HG03354 (cell line): ENCODE results near the gene CARNS1.
A peak's percentile ranks its signal among the peaks of the same experiment; 100 is the strongest.
"Not testable (repeated sequence)": the region's sequence is repeated elsewhere in the genome, so short reads cannot be mapped to it uniquely, and the experiment has no call there.

Experiments used
- ATAC-seq: cut with Tn5 transposase; IDR thresholded peaks from one replicate; pipeline ENCODE4 v1.9.1; 2021; ENCODE audit warnings: mild to moderate bottlenecking; ENCODE audit not compliant: unreplicated experiment, poor library complexity, severe bottlenecking

Gene CARNS1

DNA sequence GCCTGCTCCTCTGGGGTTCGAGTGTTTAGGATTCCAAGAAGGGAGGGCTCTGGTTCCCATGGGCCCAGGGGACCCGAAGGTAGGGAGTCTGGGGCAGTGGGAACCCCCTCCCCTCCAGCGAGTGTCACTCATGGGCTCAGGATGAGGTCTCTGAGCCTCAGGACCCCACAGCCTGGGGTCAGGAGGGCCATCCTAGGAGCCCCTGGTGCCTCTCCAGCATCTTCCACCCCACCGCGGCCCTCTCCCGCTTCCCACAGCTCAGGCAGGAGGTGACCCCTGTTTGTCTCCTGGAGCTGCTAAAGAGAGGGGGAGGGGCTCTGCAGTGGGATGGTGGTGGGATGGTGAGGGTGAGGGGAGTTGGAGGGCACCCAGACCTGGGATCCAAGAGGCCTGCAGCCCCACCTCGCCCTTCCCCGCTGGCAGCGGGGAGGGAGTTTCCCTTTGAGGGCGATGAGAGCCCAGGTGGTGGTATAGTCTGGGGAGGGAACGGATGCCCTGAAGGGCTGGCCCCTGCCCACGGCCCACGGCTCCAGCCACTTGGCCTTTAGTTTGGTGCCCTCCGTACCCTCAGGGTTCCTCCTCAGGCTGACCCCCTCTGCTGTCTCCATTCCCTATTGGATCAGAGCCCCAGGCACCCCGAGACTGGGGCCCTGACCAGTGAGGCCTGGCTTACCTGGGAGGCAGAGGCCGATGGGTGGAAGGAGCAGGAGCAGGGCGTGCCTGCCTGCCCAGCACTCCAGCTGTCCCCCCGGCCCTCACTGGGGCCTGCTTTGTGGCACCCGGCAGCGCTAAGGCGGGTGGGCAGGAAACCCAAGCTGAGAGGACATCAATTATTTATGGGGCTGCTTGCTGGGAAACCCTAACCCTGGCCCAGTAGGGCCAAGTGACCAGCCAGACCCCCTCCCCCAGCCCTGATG is 38.6 kb downstream of the CARNS1 start:
- ATAC-seq, result no peak

DNA sequence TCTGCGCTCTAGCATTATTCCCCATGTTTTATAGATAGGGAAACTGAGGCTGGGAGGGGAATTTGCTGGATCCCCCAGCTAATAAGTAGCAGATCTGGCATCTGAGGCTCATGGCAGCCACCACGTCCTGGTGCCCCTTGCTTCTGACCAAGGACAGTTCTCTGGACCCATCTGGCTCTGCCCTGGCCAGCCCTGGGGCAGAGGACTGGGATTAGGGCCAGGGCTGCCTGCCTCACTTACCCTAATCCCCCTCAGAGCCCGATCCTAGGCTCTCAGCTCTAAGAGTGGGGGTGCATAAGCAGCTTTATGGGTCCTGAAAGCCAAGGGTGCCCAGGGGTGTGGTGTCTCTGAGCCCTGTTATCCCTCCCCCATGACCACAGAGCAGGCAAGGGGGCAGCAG is 39.6 kb downstream of the CARNS1 start, which contains the start of gene CABP4:
TSS of gene CABP4 (plus strand) at position 301 of the 400 bp plus-strand sequence. CDS start at position 371, 70 bp downstream.
- no peak for ATAC-seq

- ATAC-seq, result no peak
Measured at GRCh38 chr11:67456068-67456705, 40.7 kb downstream of the CARNS1 start.

- no peak for ATAC-seq
Measured at GRCh38 chr11:67457453-67457852, 42.0 kb downstream of the CARNS1 start.

- no peak for ATAC-seq
Measured at GRCh38 chr11:67458266-67458665, 42.8 kb downstream of the CARNS1 start.

- no peak for ATAC-seq
Measured at GRCh38 chr11:67463186-67463585, 47.7 kb downstream of the CARNS1 start.

GRCh38 chr11:67463680-67464410 is 48.4 kb downstream of the CARNS1 start:
- ATAC-seq, result no peak

DNA sequence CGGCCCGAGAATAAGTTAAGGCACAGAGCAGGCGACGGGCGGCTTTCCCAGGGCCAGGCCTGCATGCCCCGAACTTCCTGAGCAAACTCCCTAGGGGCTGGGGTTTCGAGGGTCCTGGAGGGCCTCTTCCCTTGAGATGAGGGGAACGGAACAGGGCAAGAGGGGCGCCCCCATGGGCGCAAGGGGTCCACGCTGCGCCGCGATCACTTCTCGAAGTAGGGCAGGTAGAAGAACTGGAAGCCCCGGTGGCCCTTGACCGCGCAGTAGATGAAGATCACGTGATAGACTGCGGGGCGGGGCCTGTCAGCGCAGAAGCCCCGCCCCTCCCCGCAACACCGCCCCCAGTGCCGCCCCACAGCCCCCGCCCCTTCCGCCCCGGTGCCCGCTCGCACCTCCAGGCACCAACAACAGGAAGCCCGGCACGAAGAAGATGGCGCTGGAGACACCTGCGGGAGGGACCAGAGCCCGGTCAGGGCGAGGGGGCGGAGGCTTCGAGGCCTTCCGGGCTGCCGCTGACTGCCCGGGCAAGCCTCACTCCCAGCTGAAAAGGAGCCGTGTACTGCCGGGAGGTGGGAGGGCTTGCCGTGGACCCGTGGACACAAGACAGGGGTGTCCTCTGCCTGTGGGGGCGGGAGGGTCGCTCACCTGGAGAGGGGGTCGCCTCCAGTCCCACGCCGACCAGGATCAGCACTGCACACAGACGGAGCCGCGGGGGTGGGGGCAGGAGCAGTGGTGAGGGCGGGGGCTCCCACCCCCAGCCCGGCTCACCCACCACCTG is 49.1 kb downstream of the CARNS1 start:
- ATAC-seq, result peak; percentile 67

DNA sequence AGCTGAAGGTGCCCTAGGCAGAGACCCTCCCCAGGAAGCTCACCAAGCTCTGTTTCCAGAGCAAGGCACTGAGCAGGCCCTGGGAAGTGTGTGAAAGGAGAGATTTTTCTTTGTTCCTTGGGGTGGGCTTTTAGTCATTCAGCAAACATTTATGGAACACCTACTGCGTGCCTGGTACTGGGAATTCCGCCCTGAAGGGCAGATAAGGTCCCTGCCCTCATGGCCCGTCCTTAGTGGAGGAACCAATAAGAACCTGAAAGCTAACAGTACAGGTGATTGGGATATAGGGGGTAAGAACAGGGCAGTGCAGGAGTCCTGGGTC is 49.7 kb downstream of the CARNS1 start:
- no peak for ATAC-seq

DNA sequence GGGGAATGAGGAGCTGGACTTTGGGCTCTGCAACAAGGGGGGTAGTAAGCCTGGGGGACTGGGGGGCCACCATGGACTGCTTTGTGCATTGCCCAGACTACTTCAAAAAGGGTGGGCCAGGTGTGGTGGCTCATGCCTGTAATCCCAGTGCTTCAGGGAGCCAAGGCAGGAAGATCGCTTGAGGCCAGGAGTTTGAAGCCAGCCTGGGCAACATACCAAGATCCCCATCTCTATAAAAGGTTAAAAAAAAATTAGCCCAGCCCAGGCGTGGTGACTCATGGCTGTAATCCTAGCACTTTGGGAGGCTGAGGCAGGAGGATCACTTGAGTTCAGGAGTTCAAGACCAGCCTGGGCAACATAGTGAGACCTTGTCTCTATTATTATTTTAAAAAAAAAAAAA is 50.1 kb downstream of the CARNS1 start:
- not testable (repeated sequence) for ATAC-seq

DNA sequence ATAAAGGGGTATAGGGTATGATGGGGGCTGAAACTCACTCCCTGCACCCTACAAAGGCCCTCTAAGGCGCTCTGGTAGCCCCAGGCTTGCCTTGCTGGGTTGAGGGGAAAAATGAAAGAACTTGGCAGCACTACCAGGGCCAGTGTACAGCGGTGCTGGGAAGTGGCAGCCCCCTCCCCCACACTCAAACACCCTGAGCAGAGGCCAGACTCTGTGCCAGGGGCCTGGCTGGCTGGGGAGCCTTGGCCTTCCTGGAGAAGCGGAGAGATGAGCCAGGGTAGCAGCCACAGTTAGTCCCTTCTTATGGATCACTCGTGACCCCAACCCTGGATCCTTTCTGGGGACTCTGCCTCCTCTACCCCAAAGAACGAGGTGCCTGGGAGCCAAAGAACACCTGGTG is 50.9 kb downstream of the CARNS1 start:
- ATAC-seq, result no peak

DNA sequence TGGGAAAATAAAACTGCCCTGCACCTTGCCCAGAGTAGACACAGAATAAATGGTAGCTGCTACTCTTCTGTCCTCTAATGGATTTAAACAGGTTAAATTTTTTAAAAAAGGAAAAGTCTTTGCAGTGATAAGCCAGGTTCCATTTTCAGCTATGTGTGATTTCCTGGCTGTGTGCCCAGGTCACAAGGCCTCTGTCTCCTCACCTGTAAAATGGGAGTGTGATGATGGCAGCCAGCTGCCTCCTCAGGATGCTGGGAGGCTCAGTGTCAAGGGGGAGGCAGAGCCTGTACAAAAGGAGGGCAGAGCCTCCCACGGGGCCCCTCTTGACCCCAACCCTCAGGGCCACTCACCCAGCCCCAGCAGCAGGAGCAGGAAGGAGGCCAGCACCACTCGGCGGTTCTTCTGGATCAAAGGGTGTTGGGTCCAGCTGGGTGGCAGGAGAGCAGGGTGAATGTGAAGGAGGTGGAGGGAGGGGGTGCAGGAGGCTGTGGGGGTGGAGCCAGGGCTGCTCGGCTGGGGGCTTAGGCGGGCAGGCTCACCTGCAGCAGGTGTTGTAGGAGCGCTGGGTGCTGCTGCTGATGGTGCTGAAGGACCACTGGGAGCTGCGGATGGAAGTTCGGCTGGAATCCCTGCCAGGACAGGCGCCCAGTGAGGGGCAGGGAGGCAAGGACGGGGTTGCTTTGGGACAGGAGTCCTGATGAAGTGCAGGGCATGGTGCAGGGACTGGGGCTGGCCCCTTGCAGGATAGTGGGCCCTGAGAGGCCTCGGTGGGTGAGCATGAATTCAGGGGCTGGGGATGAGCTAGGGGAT is 51.7 kb downstream of the CARNS1 start:
- no peak for ATAC-seq

GRCh38 chr11:67468056-67468455 is 52.6 kb downstream of the CARNS1 start:
- ATAC-seq, result no peak

DNA sequence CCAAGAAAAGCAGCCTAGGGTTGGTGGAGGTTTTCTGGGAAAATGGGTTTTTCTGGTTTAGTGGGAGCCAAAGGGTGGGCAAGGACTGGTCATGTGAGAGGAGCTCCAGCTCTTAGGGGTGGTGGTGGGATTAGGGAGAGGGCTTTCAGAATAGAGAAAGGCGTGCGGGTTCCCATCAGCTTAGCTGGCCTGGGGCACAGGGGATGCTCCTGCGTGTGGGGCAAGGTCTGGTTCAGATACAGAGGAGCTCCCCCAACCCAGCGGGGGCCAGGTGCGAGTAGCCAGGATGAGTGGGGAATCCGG is 52.9 kb downstream of the CARNS1 start:
- ATAC-seq, result peak; percentile 1

DNA sequence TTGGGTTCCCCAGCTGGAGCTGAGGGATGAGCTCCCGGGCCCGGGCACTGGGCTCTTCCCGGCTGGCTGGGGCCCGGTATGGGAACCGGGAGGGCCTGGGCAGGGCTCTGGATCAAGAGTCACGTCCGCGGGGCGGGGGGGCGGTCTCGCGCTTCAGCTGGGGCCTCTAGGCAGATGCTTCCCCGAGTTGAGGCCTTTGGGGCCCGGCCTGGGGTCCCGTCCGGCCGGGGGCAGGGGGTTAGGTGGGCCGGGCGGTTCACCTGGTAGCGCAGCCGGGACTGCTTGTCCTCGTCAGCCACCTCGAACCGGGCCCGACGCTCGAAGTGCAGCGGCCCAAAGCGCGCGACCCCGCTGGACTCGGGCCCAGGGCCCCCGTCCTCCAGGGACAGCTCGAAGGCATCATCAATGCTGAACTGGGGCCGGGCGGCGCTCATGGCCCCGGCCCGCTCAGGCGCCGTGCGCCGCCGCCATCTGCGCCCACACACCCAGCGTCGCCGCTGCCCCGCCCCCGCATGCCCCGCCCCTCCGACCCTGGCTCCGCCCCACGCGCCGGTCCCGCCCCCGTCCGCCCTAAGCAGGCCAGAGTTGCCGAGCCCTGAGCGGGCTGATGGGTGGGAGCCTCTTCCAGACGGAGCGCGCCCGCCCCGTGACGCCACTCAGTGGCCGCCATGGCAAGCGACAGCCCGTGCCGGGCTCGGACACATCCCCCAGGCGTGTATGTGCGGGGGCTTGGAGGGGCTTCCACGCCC is 53.5 kb downstream of the CARNS1 start, which contains the start of gene TMEM134:
TSS of gene TMEM134 (minus strand) at position 493 of the 749 bp plus-strand sequence. CDS start at position 434, 59 bp downstream.
- ATAC-seq, result peak; percentile 69

DNA sequence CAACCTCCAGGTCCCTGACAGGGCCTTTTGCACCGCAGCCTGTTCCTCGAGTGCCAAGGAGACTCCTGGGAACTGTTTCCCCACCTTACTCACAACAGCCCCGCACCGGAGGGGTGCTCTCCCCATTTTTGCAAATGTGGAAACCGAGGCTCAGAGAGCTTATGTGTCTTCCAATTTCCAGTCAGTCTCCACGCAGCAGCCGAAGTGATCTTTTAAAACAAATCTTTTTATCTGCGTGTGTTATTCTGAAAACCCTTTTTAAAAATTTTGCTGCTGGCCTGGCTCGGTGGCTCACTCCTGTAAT is 54.0 kb downstream of the CARNS1 start:
- ATAC-seq, result no peak

GRCh38 chr11:67470337-67471002 is 55.0 kb downstream of the CARNS1 start:
- ATAC-seq, result no peak

GRCh38 chr11:67472882-67473281 is 57.4 kb downstream of the CARNS1 start:
- ATAC-seq, result no peak
